ENCODE results near the gene ZXDA. TPM values are rescaled to one million over a fixed set of nuclear protein-coding genes. Genes with fewer than 3 reads are reported as not detected.

ZXDA gene
- total and polyA plus RNA-seq, 2 donors (not counting 3 experiments of a cell fraction or from before 2014, with no cell fraction given) = 2.4 to 5.4 TPM

DNA sequence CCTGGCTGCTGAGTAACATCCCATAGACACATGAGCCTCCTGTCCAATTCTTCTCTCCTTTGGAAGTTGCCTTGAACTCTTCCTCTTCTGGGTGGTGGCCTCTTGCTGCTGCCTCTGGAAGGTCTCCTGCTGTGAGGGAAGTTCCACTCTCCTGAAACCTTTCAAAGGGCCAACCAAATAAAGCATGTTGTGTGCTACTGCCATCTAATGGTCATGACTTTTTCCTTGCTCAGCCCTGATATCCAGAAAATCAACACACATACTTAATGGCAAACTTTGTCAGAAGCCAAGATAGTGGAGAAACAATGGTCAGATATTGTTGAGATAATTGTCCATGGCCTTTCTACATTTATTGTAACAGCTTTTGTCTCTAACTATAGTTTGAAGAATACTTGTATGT, 19.1 kb upstream of the ZXDA start:
- H3K27me3 ChIP-seq (ENCODE audit: control insufficient read depth in 2 of 2, insufficient read depth in 2 of 2, low read length in 2 of 2) = no peaks in the 10 kb centered on the region
- FAIRE-seq (peak; percentile 88), DNase-seq (ENCODE audit: low read depth, low spot score) (peak; percentile 37)
- no peaks in the 10 kb centered on the region for H3K9me1 ChIP-seq (replicated peaks; ENCODE audit: control insufficient read depth, extremely low read depth, insufficient read depth, low read length)
- H3K9me3 ChIP-seq (replicated peaks; ENCODE audit: control insufficient read depth, insufficient read depth, low read length) = no peaks in the 10 kb centered on the region
- H3K9ac ChIP-seq (replicated peaks; ENCODE audit: extremely low read depth, insufficient read depth, low read length) = no peak overlapping the region
- H3K79me2 ChIP-seq (ENCODE audit: control insufficient read depth, insufficient read depth, low read length) = no peaks in the 10 kb centered on the region
- BruUV-seq (replicated peaks) = no TSS peak
- no peaks in the 10 kb centered on the region for H3K4me1 ChIP-seq (ENCODE audit: control insufficient read depth, extremely low read depth, insufficient read depth, low read length)
- ChIA-PET POLR2A (no interaction called here), CTCF (interaction anchor here (1.0 to 1.7 kb wide), 3 partner anchors 108 to 109 kb away, joined by 6 to 12 read pairs (median 7); no protein-coding TSS in a partner anchor)
- no peak overlapping the region for H2AFZ ChIP-seq (ENCODE audit: low read depth, low read length)
- H3K27ac ChIP-seq (ENCODE audit: insufficient read depth, low read depth, low read length) = no peak overlapping the region
- no peak overlapping the region for H3K4me2 ChIP-seq (ENCODE audit: insufficient read depth, low read length)
- H3K4me3 ChIP-seq (replicated peaks in 1 of 3; ENCODE audit: insufficient read depth in 1 of 3, low read depth in 1 of 3, low read length in 3 of 3) = no peak overlapping the region
- TF ChIP-seq, protein P1, sequence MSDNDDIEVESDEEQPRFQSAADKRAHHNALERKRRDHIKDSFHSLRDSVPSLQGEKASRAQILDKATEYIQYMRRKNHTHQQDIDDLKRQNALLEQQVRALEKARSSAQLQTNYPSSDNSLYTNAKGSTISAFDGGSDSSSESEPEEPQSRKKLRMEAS (IDR thresholded peaks at IDR 0.05; ENCODE audit: insufficient read depth, insufficient read length) = no peak
- TF ChIP-seq CTCF (IDR thresholded peaks at IDR 0.05; ENCODE audit: extremely low read depth in 1 of 2, insufficient read depth in 1 of 2, low read depth in 1 of 2, low read length in 2 of 2) (peak; percentile 8 to 27), GATA2 (IDR thresholded peaks at IDR 0.05; ENCODE audit: insufficient read depth, insufficient read length, low read depth, low read length) (no peak), FOS (IDR thresholded peaks at IDR 0.05; ENCODE audit: borderline replicate concordance, insufficient read depth, low read length) (no peak), POLR2A (IDR thresholded peaks at IDR 0.05; ENCODE audit: low read depth, low read length) (no peak), JUN (IDR thresholded peaks at IDR 0.05; ENCODE audit: borderline replicate concordance, insufficient read depth, insufficient read length, low read depth) (no peak)
- no peaks in the 10 kb centered on the region for H4K20me1 ChIP-seq (replicated peaks; ENCODE audit: control insufficient read depth, extremely low read depth, insufficient read depth, low read length)
- dilution Hi-C loops (cut with MboI; ENCODE audit: extremely low pct_ligation_motif_present, low sequenced_read_pairs) (no loop called here), intact Hi-C loops (cut with micrococcal nuclease) (loop anchor here (1.0 kb wide), 1 partner anchor 108 kb away; no protein-coding TSS in a partner anchor)
- H3K36me3 ChIP-seq (ENCODE audit: control insufficient read depth in 2 of 2, extremely low read depth in 1 of 2, insufficient read depth in 2 of 2, low read length in 2 of 2) = no peaks in the 10 kb centered on the region

All from endothelial cell of umbilical vein (primary cell).